ENCODE results near the gene RBL2. TPM values are rescaled to one million over a fixed set of nuclear protein-coding genes. Genes with fewer than 3 reads are reported as not detected.

Gene RBL2
- total RNA-seq, 1 donor from 2014 or later: 64.3 TPM

DNA sequence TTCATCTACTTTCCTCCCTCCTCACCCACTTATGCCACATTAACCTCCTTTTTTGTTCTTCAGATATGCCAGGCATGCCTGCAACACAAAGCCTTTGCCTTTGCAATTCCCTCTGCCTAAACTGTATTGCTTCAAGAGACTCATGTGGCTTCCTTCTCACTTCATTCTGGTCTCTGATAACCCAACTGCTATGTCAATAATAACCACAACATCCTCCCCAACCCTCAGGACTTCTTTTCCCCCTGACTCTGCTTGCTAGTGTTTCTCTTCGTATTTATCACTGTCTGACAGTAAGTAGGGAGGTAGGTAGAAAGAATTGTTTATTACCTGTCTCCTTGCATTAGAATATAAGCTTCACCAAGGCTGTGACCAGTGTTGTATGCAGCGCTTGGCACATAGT is 22.4 kb downstream of the RBL2 start:
- H3K4me1 ChIP-seq: no peaks in the 10 kb centered on the region
- peaks cover 68 to 83% of the 10 kb centered on the region in 2 donors for H3K36me3 ChIP-seq
- no peaks in the 10 kb centered on the region for H3K9me3 ChIP-seq
- intact Hi-C loops (cut with DNase I): no loop called here
- H3K4me3 ChIP-seq: no peak overlapping the region
- no peak for DNase-seq (ENCODE audit: low spot score in 2 of 2)
- H3K27me3 ChIP-seq: no peaks in the 10 kb centered on the region
- no peak overlapping the region for H3K27ac ChIP-seq
- TF ChIP-seq, protein P1, sequence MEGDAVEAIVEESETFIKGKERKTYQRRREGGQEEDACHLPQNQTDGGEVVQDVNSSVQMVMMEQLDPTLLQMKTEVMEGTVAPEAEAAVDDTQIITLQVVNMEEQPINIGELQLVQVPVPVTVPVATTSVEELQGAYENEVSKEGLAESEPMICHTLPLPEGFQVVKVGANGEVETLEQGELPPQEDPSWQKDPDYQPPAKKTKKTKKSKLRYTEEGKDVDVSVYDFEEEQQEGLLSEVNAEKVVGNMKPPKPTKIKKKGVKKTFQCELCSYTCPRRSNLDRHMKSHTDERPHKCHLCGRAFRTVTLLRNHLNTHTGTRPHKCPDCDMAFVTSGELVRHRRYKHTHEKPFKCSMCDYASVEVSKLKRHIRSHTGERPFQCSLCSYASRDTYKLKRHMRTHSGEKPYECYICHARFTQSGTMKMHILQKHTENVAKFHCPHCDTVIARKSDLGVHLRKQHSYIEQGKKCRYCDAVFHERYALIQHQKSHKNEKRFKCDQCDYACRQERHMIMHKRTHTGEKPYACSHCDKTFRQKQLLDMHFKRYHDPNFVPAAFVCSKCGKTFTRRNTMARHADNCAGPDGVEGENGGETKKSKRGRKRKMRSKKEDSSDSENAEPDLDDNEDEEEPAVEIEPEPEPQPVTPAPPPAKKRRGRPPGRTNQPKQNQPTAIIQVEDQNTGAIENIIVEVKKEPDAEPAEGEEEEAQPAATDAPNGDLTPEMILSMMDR (IDR thresholded peaks at IDR 0.05): no peak

- Histone ChIP-seq H3K27me3 (no peaks in the 10 kb centered on the region), H3K9me3 (no peaks in the 10 kb centered on the region), H3K4me1 (no peaks in the 10 kb centered on the region), H3K4me3 (no peak overlapping the region), H3K27ac (no peak overlapping the region), H3K36me3 (peaks cover 65 to 82% of the 10 kb centered on the region in 2 donors)
- intact Hi-C loops (cut with DNase I): no loop called here
- TF ChIP-seq, protein P1 (IDR thresholded peaks at IDR 0.05): no peak
- no peak for DNase-seq (ENCODE audit: low spot score in 2 of 2)
These were observed 23.4 kb downstream of the RBL2 start for GRCh38 chr16:53457670-53458069.

DNA sequence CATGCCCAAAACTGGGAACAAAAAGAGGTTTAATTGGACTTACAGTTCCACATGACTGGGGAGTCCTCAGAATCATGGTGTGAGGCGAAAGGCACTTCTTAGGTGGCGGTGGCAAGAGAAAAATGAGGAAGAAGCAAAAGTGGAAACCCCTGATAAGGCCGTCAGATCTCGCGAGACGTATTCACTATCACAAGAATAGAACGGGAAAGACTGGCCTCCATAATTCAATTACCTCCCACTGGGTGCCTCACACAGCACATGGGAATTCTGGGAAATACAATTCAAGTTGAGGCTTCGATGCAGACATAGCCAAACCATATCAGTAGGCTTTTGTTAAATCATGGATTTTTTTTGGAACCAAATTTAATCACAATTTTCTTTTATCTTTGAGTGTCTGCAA is 24.4 kb downstream of the RBL2 start:
- DNase-seq (ENCODE audit: low spot score in 2 of 2): no peak
- Histone ChIP-seq H3K27me3 (no peaks in the 10 kb centered on the region), H3K9me3 (no peaks in the 10 kb centered on the region), H3K27ac (no peak overlapping the region), H3K4me3 (no peak overlapping the region), H3K36me3 (peaks cover 69 to 84% of the 10 kb centered on the region in 2 donors), H3K4me1 (no peaks in the 10 kb centered on the region)
- TF ChIP-seq, protein P1 (IDR thresholded peaks at IDR 0.05): no peak
- intact Hi-C loops (cut with DNase I): no loop called here

DNA sequence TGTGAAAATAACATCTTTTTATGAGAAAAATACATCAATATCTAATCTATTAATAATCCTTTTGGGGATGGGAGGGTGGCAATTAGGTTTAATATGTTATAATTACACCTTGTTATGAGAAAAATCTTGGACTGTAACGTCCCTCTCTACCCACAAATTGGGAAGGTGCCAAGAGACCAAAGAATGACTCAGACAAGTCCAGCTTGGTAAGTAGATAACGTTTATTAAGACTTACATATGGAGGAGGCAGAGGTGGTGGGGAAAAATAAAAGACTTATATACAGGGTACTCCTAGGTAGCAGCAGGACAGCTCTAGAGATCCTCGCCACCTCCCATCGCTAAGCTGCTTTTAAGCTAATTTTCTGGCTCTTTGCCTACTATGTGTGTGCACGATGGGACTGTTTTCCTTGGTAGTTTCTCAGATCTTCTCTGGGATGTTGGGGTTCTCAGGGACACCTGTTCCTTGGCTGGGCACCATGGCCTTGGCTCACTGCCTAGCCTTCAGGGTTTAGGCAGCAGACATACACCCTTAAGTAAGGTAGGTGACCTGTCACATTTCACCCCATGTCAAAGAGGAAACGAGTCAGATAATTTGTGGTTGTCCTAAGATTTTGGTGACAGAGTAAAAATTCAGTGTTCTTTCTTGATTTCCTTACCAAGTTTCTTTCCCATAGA is 31.5 kb downstream of the RBL2 start:
- TF ChIP-seq, protein P1 (IDR thresholded peaks at IDR 0.05): no peak
- H3K36me3 ChIP-seq: peaks cover 45 to 84% of the 10 kb centered on the region in 2 donors
- H3K4me3 ChIP-seq: no peak overlapping the region
- H3K27ac ChIP-seq: no peak overlapping the region
- no peaks in the 10 kb centered on the region for H3K4me1 ChIP-seq
- no peaks in the 10 kb centered on the region for H3K27me3 ChIP-seq
- intact Hi-C loops (cut with DNase I): no loop called here
- no peaks in the 10 kb centered on the region for H3K9me3 ChIP-seq
- DNase-seq (ENCODE audit: low spot score in 2 of 2): no peak

DNA sequence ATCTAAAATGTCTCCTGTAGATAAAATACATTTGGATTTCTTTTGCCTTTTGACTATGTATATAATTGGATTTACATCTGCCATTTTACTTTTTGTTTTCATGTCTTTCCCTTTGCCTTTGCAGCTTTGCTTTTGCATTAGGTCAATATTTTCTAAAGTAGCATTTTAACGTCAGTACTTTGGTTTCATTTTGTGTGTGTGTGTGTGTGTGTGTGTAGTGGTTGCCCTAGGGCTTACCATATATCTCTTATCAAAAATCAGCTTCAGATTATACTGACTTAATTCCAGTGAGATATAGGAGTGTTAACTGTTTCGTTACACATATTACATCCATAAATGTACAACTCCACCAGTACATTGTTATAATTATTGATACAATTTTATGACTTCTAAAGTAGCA is 42.6 kb downstream of the RBL2 start:
- H3K27ac ChIP-seq: no peak overlapping the region
- H3K36me3 ChIP-seq: peaks cover 47 to 83% of the 10 kb centered on the region in 2 donors
- H3K4me1 ChIP-seq: no peaks in the 10 kb centered on the region
- no peak overlapping the region for H3K4me3 ChIP-seq
- no peaks in the 10 kb centered on the region for H3K27me3 ChIP-seq
- TF ChIP-seq, protein P1 (IDR thresholded peaks at IDR 0.05): no peak
- intact Hi-C loops (cut with DNase I): no loop called here
- H3K9me3 ChIP-seq: no peaks in the 10 kb centered on the region
- no peak for DNase-seq (ENCODE audit: low spot score in 2 of 2)
